WTC11 (cell line): ENCODE measurements around the gene ADAM19. TPM values are rescaled to one million over a fixed set of nuclear protein-coding genes. Genes with fewer than 3 reads are reported as not detected.

Experiments
- ATAC-seq: fragments of 200-7000 bp; cut with Tn5 transposase; 2 replicates; pipeline ENCODE4 v1.10.0; 2021; ENCODE audit warnings: mild to moderate bottlenecking, moderate library complexity
- CTCF ChIA-PET: fragments of 300-600 bp; sonication (Branson Sonifier 250); formaldehyde crosslinking; loops from one replicate; lab custom pipeline; 2021; ENCODE audit warnings: antibody characterized with exemption; lab: Charles Lee
- POLR2A ChIA-PET: fragments of 350-600 bp; sonication (Branson Sonifier 250); formaldehyde crosslinking; loops from one replicate; lab custom pipeline; 2021; ENCODE audit warnings: antibody characterized with exemption; lab: Charles Lee
- DNase-seq: peaks from one replicate; pipeline ENCODE4 v3.0.0; 2021; ENCODE audit warnings: low spot score
- H3K27ac Mint-ChIP-seq: 2 replicates; pipeline ENCODE4 v1.8.0; 2021; ENCODE audit warnings: mixed read lengths
- H3K27me3 Mint-ChIP-seq: 2 replicates; pipeline ENCODE4 v1.8.0; 2021; ENCODE audit warnings: low read depth, mild to moderate bottlenecking, moderate library complexity, mixed read lengths
- H3K36me3 Mint-ChIP-seq: 2 replicates; pipeline ENCODE4 v1.8.0; 2021; ENCODE audit warnings: mixed read lengths
- H3K4me1 Mint-ChIP-seq: 2 replicates; pipeline ENCODE4 v1.8.0; 2022; ENCODE audit warnings: mixed read lengths
- H3K4me3 Mint-ChIP-seq: 2 replicates; pipeline ENCODE4 v1.8.0; 2021; ENCODE audit warnings: mild to moderate bottlenecking, moderate library complexity, mixed read lengths
- H3K9me3 Mint-ChIP-seq: 2 replicates; pipeline ENCODE4 v1.8.0; 2021; ENCODE audit warnings: mixed read lengths
- ARID4B ChIP-seq: sonication (generic); formaldehyde crosslinking; IDR thresholded peaks from 2 replicates; pipeline ENCODE4 v1.8.0; 2023; ENCODE audit warnings: missing genetic modification reagents, mild to moderate bottlenecking, borderline replicate concordance
- ESRRA ChIP-seq: sonication (generic); formaldehyde crosslinking; IDR thresholded peaks from 2 replicates; pipeline ENCODE4 v1.8.1; 2022; ENCODE audit warnings: mild to moderate bottlenecking, missing genetic modification reagents, borderline replicate concordance
- ETV6 ChIP-seq: sonication (generic); formaldehyde crosslinking; IDR thresholded peaks from 2 replicates; pipeline ENCODE4 v1.8.1; 2022; ENCODE audit warnings: mild to moderate bottlenecking, missing genetic modification reagents
- FOXJ3 ChIP-seq: sonication (generic); formaldehyde crosslinking; IDR thresholded peaks from 2 replicates; pipeline ENCODE4 v1.9.0; 2021; ENCODE audit warnings: missing genetic modification reagents, mild to moderate bottlenecking, borderline replicate concordance
- GTF2I ChIP-seq: fragments of 250-450 bp; sonication (Bioruptor Pico); conservative IDR thresholded peaks from 2 replicates; pipeline ENCODE4 v1.4.0; 2021; ENCODE audit warnings: mild to moderate bottlenecking
- HMGA2 ChIP-seq: fragments of 250-450 bp; sonication (Bioruptor Pico); IDR thresholded peaks from 2 replicates; pipeline ENCODE4 v1.4.0; 2021; ENCODE audit warnings: mild to moderate bottlenecking, moderate library complexity
- MYBL2 ChIP-seq: sonication (generic); formaldehyde crosslinking; IDR thresholded peaks from 2 replicates; pipeline ENCODE4 v1.8.1; 2023; ENCODE audit warnings: mild to moderate bottlenecking, moderate library complexity, missing genetic modification reagents
- NFE2L1 ChIP-seq: sonication (generic); formaldehyde crosslinking; IDR thresholded peaks from 2 replicates; pipeline ENCODE4 v1.8.1; 2023; ENCODE audit warnings: missing genetic modification reagents
- NFYB ChIP-seq: sonication (generic); formaldehyde crosslinking; conservative IDR thresholded peaks from 2 replicates; pipeline ENCODE4 v1.8.0; 2022; ENCODE audit warnings: low read depth, missing genetic modification reagents
- NR2C2 ChIP-seq: sonication (generic); formaldehyde crosslinking; IDR thresholded peaks from 2 replicates; pipeline ENCODE4 v1.8.0; 2022; ENCODE audit warnings: mild to moderate bottlenecking, missing genetic modification reagents
- ZNF121 ChIP-seq: sonication (generic); formaldehyde crosslinking; IDR thresholded peaks from 2 replicates; pipeline ENCODE4 v1.8.0; 2023; ENCODE audit warnings: missing genetic modification reagents
- ZNF138 ChIP-seq: sonication (generic); formaldehyde crosslinking; conservative IDR thresholded peaks from 2 replicates; pipeline ENCODE4 v1.8.1; 2022; ENCODE audit warnings: mild to moderate bottlenecking, moderate library complexity, missing genetic modification reagents
- ZNF232 ChIP-seq: sonication (generic); formaldehyde crosslinking; IDR thresholded peaks from 2 replicates; pipeline ENCODE4 v1.8.0; 2022; ENCODE audit warnings: mild to moderate bottlenecking, missing genetic modification reagents
- ZNF416 ChIP-seq: fragments of 250-450 bp; sonication (Bioruptor Pico); IDR thresholded peaks from 2 replicates; pipeline ENCODE4 v1.9.0; 2021; ENCODE audit warnings: mild to moderate bottlenecking, inconsistent platforms
- total RNA-seq: library from RNA; stranded (reverse); gene quantifications from 3 replicates; pipeline ENCODE4 v1.2.3, GENCODE V29; 2021
- TF ChIP-seq, protein P1 (sequence below): sonication (generic); formaldehyde crosslinking; IDR thresholded peaks from 2 replicates; pipeline ENCODE4 v1.8.1; 2023; ENCODE audit warnings: mild to moderate bottlenecking, missing genetic modification reagents
- TF ChIP-seq, protein P2 (sequence below): sonication (generic); formaldehyde crosslinking; conservative IDR thresholded peaks from 2 replicates; pipeline ENCODE4 v1.8.1; 2023; ENCODE audit warnings: mild to moderate bottlenecking, low read depth, missing genetic modification reagents, moderate library complexity
- TF ChIP-seq, protein P3 (sequence below): sonication (generic); formaldehyde crosslinking; IDR thresholded peaks from 2 replicates; pipeline ENCODE4 v1.8.0; 2023; ENCODE audit warnings: missing genetic modification reagents
- TF ChIP-seq, protein P4 (sequence below): fragments of 250-450 bp; sonication (Bioruptor Pico); conservative IDR thresholded peaks from 2 replicates; pipeline ENCODE4 v1.9.0; 2021; ENCODE audit warnings: mild to moderate bottlenecking

ADAM19 gene
- total RNA-seq, 1 experiment from 2014 or later, result 28.6 TPM

DNA sequence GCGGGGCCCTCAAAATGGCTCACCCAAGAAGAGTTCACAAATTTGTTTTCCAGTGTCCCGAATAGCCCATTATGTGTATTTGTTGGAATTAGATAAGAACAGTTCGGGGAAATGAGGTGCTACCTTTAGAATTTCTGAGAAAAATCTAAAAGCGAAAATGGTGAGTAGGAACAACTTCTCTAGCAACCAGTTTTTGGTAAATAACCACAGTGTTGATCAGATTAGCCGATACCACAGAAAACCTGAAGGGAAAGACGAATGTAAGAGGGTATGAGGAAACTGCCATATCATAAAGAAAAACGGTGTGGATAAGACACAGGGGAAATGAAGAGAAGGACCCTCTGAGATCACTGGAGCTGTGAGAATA, 31.0 kb downstream of the ADAM19 start:
- DNase-seq, result no peak
- TF ChIP-seq, protein P1, sequence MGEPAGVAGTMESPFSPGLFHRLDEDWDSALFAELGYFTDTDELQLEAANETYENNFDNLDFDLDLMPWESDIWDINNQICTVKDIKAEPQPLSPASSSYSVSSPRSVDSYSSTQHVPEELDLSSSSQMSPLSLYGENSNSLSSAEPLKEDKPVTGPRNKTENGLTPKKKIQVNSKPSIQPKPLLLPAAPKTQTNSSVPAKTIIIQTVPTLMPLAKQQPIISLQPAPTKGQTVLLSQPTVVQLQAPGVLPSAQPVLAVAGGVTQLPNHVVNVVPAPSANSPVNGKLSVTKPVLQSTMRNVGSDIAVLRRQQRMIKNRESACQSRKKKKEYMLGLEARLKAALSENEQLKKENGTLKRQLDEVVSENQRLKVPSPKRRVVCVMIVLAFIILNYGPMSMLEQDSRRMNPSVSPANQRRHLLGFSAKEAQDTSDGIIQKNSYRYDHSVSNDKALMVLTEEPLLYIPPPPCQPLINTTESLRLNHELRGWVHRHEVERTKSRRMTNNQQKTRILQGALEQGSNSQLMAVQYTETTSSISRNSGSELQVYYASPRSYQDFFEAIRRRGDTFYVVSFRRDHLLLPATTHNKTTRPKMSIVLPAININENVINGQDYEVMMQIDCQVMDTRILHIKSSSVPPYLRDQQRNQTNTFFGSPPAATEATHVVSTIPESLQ (CRISPR knock-in tag), result no peak
- TF ChIP-seq ETV6 (CRISPR knock-in tag), result no peak
- no peak for TF ChIP-seq HMGA2 (CRISPR knock-in tag)
- no peak for TF ChIP-seq NFYB
- no peak for TF ChIP-seq ZNF232 (CRISPR knock-in tag)
- no peak for TF ChIP-seq ZNF121
- no peak for TF ChIP-seq GTF2I (CRISPR knock-in tag)
- no peak for TF ChIP-seq MYBL2 (CRISPR knock-in tag)
- TF ChIP-seq ZNF138, result no peak
- ChIA-PET POLR2A (no interaction called here), CTCF (no interaction called here)
- no peak overlapping the region for H3K4me3 Mint-ChIP-seq
- no peaks in the 10 kb centered on the region for H3K9me3 Mint-ChIP-seq
- ATAC-seq, result no peak
- no peak overlapping the region for H3K27ac Mint-ChIP-seq
- peaks cover 27% of the 10 kb centered on the region for H3K4me1 Mint-ChIP-seq
- 0 out of 2 replicates have a peak, but pooled peaks cover 3% of the 10 kb centered on the region for H3K36me3 Mint-ChIP-seq
- H3K27me3 Mint-ChIP-seq, result no peaks in the 10 kb centered on the region

GRCh38 chr5:157543825-157544622, 31.6 kb downstream of the ADAM19 start:
- TF ChIP-seq, protein P2, sequence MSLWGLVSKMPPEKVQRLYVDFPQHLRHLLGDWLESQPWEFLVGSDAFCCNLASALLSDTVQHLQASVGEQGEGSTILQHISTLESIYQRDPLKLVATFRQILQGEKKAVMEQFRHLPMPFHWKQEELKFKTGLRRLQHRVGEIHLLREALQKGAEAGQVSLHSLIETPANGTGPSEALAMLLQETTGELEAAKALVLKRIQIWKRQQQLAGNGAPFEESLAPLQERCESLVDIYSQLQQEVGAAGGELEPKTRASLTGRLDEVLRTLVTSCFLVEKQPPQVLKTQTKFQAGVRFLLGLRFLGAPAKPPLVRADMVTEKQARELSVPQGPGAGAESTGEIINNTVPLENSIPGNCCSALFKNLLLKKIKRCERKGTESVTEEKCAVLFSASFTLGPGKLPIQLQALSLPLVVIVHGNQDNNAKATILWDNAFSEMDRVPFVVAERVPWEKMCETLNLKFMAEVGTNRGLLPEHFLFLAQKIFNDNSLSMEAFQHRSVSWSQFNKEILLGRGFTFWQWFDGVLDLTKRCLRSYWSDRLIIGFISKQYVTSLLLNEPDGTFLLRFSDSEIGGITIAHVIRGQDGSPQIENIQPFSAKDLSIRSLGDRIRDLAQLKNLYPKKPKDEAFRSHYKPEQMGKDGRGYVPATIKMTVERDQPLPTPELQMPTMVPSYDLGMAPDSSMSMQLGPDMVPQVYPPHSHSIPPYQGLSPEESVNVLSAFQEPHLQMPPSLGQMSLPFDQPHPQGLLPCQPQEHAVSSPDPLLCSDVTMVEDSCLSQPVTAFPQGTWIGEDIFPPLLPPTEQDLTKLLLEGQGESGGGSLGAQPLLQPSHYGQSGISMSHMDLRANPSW (CRISPR knock-in tag), result no peak
- TF ChIP-seq, all 79 proteins: peak for 0
- Mint-ChIP-seq H3K27me3 (no peaks in the 10 kb centered on the region), H3K9me3 (no peaks in the 10 kb centered on the region), H3K4me3 (no peak overlapping the region), H3K36me3 (0 out of 2 replicates have a peak, but pooled peaks cover 3% of the 10 kb centered on the region), H3K27ac (no peak overlapping the region), H3K4me1 (peaks cover 22% of the 10 kb centered on the region)
- ChIA-PET POLR2A (no interaction called here), CTCF (no interaction called here)
- no peak for DNase-seq
- ATAC-seq, result no peak

DNA sequence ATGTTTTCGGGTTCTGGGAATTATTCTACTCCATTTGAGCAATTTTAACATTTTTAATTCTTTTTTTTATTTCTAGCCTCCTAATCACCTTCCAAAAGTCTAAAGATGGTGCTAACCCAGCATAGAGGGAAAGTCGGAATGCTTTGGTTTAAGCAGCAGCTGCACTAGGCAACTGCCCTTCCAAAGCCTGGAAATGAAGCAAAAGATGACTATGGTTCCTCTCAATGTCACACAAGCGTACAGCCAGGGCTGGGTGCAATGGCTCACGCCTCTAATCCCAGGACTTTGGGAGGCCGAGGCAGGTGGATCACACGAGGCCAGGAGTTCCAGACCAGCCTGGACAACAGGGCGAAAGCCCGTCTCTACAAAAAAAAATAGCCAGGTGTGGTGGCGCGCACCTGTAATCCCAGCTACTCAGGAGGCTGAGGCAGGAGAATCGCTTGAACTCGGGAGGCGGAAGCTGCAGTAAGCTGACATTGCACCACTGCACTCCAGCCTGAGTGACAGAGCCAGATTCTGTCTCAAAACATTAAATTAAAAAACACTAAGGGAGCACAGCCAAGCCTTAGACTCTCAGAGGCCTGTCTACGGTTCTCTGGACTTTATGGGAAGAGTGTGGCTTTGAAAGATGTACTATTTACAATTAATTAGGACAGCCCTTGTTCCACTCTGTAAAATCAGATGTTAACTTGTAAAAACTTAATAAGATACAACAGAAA, 33.1 kb downstream of the ADAM19 start:
- Mint-ChIP-seq H3K4me3 (no peak overlapping the region), H3K36me3 (no peaks in the 10 kb centered on the region), H3K9me3 (no peaks in the 10 kb centered on the region), H3K27me3 (no peaks in the 10 kb centered on the region), H3K4me1 (peaks cover 19% of the 10 kb centered on the region), H3K27ac (no peak overlapping the region)
- ATAC-seq, result no peak
- CTCF ChIA-PET, result no interaction called here
- DNase-seq, result no peak
- TF ChIP-seq FOXJ3 (CRISPR knock-in tag) (no peak), ETV6 (CRISPR knock-in tag) (no peak), NR2C2 (CRISPR knock-in tag) (no peak), ESRRA (CRISPR knock-in tag) (no peak), NFE2L1 (CRISPR knock-in tag) (no peak), ZNF416 (no peak), ARID4B (CRISPR knock-in tag) (no peak)
- TF ChIP-seq, protein P3, sequence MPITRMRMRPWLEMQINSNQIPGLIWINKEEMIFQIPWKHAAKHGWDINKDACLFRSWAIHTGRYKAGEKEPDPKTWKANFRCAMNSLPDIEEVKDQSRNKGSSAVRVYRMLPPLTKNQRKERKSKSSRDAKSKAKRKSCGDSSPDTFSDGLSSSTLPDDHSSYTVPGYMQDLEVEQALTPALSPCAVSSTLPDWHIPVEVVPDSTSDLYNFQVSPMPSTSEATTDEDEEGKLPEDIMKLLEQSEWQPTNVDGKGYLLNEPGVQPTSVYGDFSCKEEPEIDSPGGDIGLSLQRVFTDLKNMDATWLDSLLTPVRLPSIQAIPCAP (CRISPR knock-in tag), result no peak
- TF ChIP-seq, protein P4, sequence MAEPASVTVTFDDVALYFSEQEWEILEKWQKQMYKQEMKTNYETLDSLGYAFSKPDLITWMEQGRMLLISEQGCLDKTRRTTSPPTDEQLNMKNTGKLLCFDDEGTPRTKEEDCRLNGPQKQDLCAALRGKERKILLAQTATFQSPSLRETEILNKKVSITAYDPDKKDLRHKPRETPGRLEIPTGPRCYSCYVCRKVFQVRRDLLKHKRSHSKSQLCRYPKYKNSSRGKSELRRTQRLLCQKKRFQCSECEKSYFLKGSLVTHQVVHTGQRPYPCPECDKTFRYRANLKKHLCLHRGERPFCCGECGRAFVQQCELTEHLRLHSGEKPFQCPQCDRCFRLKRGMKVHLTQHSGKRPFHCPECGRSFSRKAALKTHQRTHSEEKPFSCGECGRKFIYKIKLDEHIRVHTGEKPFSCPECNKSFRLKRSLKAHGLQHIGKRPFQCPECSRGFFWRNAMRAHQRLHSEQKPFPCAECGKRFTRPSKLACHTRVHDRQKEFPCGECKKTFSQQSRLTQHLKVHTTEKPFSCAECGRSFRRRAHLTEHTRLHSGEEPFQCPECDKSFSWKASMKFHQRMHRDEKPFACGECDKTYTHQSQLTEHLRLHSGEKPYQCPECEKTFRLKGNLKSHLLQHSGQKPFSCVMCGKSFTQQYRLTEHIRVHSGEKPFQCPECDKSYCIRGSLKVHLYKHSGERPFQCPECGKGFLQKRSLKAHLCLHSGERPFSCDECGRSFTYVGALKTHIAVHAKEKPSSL (CRISPR knock-in tag), result no peak
- POLR2A ChIA-PET, result no interaction called here
